SK-N-SH (cell line): ENCODE data around the gene UQCRHL. TPM values are rescaled to one million over a fixed set of nuclear protein-coding genes. Genes with fewer than 3 reads are reported as not detected.

Experiments
- CTCF ChIA-PET: fragments of 300-600, 350-600 bp; formaldehyde crosslinking; extraction: SDS; loops from one replicate; lab custom pipeline; 2021; lab: Yijun Ruan, JAX
- POLR2A ChIA-PET: fragments of 350-600 bp; sonication (Branson Sonifier 250); formaldehyde crosslinking; extraction: SDS; loops from one replicate; lab custom pipeline; 2020; ENCODE audit warnings: antibody characterized with exemption, inconsistent platforms; lab: Yijun Ruan, JAX
- DNase-seq: peaks from one replicate; pipeline ENCODE4 v3.0.0; 2012
- H2AFZ ChIP-seq: fragments of 200-600 bp; sonication (generic); 2 replicates; pipeline ENCODE4 v1.8.1; 2016; ENCODE audit warnings: antibody characterized with exemption, mild to moderate bottlenecking, low read depth
- H3F3A ChIP-seq: fragments of 200-600 bp; sonication (generic); replicated peaks from 2 replicates; pipeline ENCODE3; 2016; ENCODE audit warnings: antibody characterized with exemption, mild to moderate bottlenecking; ENCODE audit not compliant: insufficient read depth
- H3K27ac ChIP-seq, 2 experiments: fragments of 200-500 bp in 1 of 2; fragments of 200-600 bp in 1 of 2; sonication (Bioruptor generic) in 1 of 2; sonication (generic), shearing (Covaris generic) in 1 of 2; 2 replicates each; pipeline versions ENCODE4 v1.5.1 to v1.6.1; 2014 to 2016; ENCODE audit warnings: low read depth in 2 of 2, inconsistent platforms in 1 of 2, low read length in 1 of 2, mild to moderate bottlenecking in 1 of 2, mixed read lengths in 1 of 2
- H3K27me3 ChIP-seq: fragments of 200-600 bp; sonication (generic), shearing (Covaris generic); 2 replicates; pipeline ENCODE4 v1.6.1; 2016; ENCODE audit warnings: mixed run types; ENCODE audit not compliant: insufficient read depth
- H3K36me3 ChIP-seq, 2 experiments: fragments of 200-500 bp in 1 of 2; fragments of 200-600 bp in 1 of 2; sonication (Bioruptor generic) in 1 of 2; sonication (generic) in 1 of 2; replicated peaks in 1 of 2; 2 replicates each; pipeline versions ENCODE3 to v1.5.1; 2014 to 2016; ENCODE audit warnings: low read length in 1 of 2, mild to moderate bottlenecking in 1 of 2; ENCODE audit not compliant: insufficient read depth in 2 of 2, control insufficient read depth in 1 of 2
- H3K4me1 ChIP-seq, 2 experiments: fragments of 200-500 bp in 1 of 2; fragments of 200-600 bp in 1 of 2; sonication (Bioruptor generic) in 1 of 2; sonication (generic), shearing (Covaris generic) in 1 of 2; 2 replicates each; pipeline versions ENCODE4 v1.5.1 to v1.6.1; 2014 to 2016; ENCODE audit warnings: low read depth in 1 of 2, low read length in 1 of 2, mixed run types in 1 of 2; ENCODE audit not compliant: insufficient read depth in 2 of 2, control insufficient read depth in 1 of 2
- H3K4me2 ChIP-seq: fragments of 200-600 bp; sonication (generic), shearing (Covaris generic); 2 replicates; pipeline ENCODE4 v1.6.1; 2017; ENCODE audit warnings: mixed run types
- H3K4me3 ChIP-seq, 2 experiments: fragments of 200-500 bp in 1 of 2; fragments of 200-600 bp in 1 of 2; sonication (Bioruptor generic) in 1 of 2; sonication (generic), shearing (Covaris generic) in 1 of 2; 2 replicates each; pipeline versions ENCODE4 v1.5.1 to v1.8.1; 2014 to 2016; ENCODE audit warnings: low read depth in 2 of 2, inconsistent platforms in 1 of 2, low read length in 1 of 2, mild to moderate bottlenecking in 1 of 2, mixed read lengths in 1 of 2, moderate library complexity in 1 of 2
- H3K79me2 ChIP-seq: fragments of 200-600 bp; sonication (generic); 2 replicates; pipeline ENCODE4 v1.8.1; 2017; ENCODE audit warnings: mild to moderate bottlenecking; ENCODE audit not compliant: insufficient read depth
- H3K9ac ChIP-seq: fragments of 200-600 bp; sonication (generic); 2 replicates; pipeline ENCODE4 v1.6.1; 2017; ENCODE audit warnings: mixed run types
- H3K9me2 ChIP-seq: fragments of 200-600 bp; sonication (generic); 2 replicates; pipeline ENCODE4 v1.6.1; 2017; ENCODE audit warnings: mixed run types
- H3K9me3 ChIP-seq: fragments of 200-600 bp; sonication (generic); 2 replicates; pipeline ENCODE4 v1.6.1; 2017; ENCODE audit warnings: mixed run types, mild to moderate bottlenecking, moderate library complexity
- H4K20me1 ChIP-seq: fragments of 200-600 bp; sonication (generic); 2 replicates; pipeline ENCODE4 v1.6.1; 2017; ENCODE audit warnings: mild to moderate bottlenecking, mixed run types; ENCODE audit not compliant: insufficient read depth
- CTCF ChIP-seq: fragments of 200-600 bp; sonication (generic); IDR thresholded peaks from 2 replicates; pipeline ENCODE4 v1.6.1; 2017; ENCODE audit warnings: antibody characterized with exemption, mild to moderate bottlenecking, moderate library complexity
- EZH2phosphoT487 ChIP-seq: fragments of 200-600 bp; sonication (generic); IDR thresholded peaks from 2 replicates; pipeline ENCODE4 v1.6.1; 2017; ENCODE audit warnings: low read depth, mixed run types, mild to moderate bottlenecking, antibody characterized with exemption, moderate library complexity, borderline replicate concordance
- FOXJ3 ChIP-seq: sonication (generic); formaldehyde crosslinking; IDR thresholded peaks from 2 replicates; pipeline ENCODE4 v1.5.1; 2020; ENCODE audit warnings: mild to moderate bottlenecking, missing genetic modification reagents
- IRF3 ChIP-seq: fragments of 150-350 bp; IDR thresholded peaks from 2 replicates; pipeline ENCODE4 v1.6.1; 2016; ENCODE audit warnings: mild to moderate bottlenecking, low read depth, low read length
- JUND ChIP-seq: IDR thresholded peaks from 2 replicates; pipeline ENCODE4 v1.4.0; 2012
- NRF1 ChIP-seq: IDR thresholded peaks from 2 replicates; pipeline ENCODE4 v1.6.1; 2012; ENCODE audit warnings: low read depth, mild to moderate bottlenecking, low read length
- RAD21 ChIP-seq: IDR thresholded peaks from 2 replicates; pipeline ENCODE4 v1.6.1; 2012; ENCODE audit warnings: mild to moderate bottlenecking, low read length
- SMC3 ChIP-seq: IDR thresholded peaks from 2 replicates; pipeline ENCODE4 v1.6.1; 2012; ENCODE audit warnings: low read depth, low read length, improper control_type of control experiment
- TAF1 ChIP-seq: IDR thresholded peaks from 2 replicates; pipeline ENCODE4 v1.6.1; 2012; ENCODE audit warnings: low read depth, mild to moderate bottlenecking, low read length, moderate library complexity, borderline replicate concordance
- WGBS: methylation state at CpG from one replicate; pipeline ENCODE4 v1.1.6; 2017; ENCODE audit warnings: low lambda C conversion rate; 5-methylcytosine and 5-hydroxymethylcytosine counted together
- polyA plus RNA-seq, 3 experiments: library from polyadenylated mRNA; depleted of rRNA; stranded (reverse); fragments of >200 nt; gene quantifications; 2 replicates each; pipeline ENCODE4 v1.2.3, GENCODE V29; 2012
- TF ChIP-seq, protein P1 (sequence below): IDR thresholded peaks from 2 replicates; pipeline ENCODE4 v1.4.0; 2012; ENCODE audit warnings: low read depth
- TF ChIP-seq, protein P2 (sequence below): fragments of 150-350 bp; IDR thresholded peaks from 2 replicates; pipeline ENCODE4 v1.6.1; 2017; ENCODE audit warnings: antibody characterized with exemption, low read length, low read depth, borderline replicate concordance

The UQCRHL gene
- polyA plus RNA-seq, 1 of the 3 experiments (the other 2 are of a cell fraction): 2.8 TPM

DNA sequence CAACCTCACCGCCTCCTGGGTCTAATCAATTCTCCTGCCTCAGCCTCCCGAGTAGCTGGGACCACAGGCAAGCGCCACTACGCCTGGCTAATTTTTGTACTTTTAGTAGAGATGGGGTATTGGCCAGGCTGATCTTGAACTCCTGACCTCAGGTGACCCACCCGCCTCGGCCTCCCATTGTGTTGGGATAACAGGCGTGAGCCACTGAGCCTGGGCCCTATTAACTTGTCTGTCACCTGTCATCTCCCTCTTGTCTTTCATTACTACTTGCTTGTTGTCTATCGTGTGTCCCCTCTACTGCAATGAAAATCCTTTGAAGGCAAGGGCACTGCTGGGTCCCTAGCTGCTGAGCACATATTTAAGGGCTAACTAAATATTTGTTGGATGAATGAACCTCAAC is 3.4 kb downstream of the UQCRHL start:
- no peak for DNase-seq
- 95% methylated on average over 8 of the region's 8 CpGs for WGBS
- Histone ChIP-seq H2AFZ (no peak overlapping the region), H3K4me2 (no peak overlapping the region), H3K9me2 (no peaks in the 10 kb centered on the region), H3K36me3 (no peaks in the 10 kb centered on the region), H3K27ac (no peak overlapping the region), H3K4me3 (no peak overlapping the region), H3K79me2 (no peaks in the 10 kb centered on the region), H3K9ac (no peak overlapping the region), H3K27me3 (no peaks in the 10 kb centered on the region), H4K20me1 (no peaks in the 10 kb centered on the region), H3K4me1 (peaks cover 19 to 25% of the 10 kb centered on the region in 2 experiments; a peak in 3 of 4 replicates), H3F3A (peaks cover 39% of the 10 kb centered on the region), H3K9me3 (no peaks in the 10 kb centered on the region)
- TF ChIP-seq FOXJ3 (CRISPR knock-in tag) (no peak), NRF1 (no peak), SMC3 (no peak), JUND (no peak), EZH2phosphoT487 (no peak), TAF1 (no peak), IRF3 (no peak), RAD21 (no peak)
- TF ChIP-seq, protein P1, sequence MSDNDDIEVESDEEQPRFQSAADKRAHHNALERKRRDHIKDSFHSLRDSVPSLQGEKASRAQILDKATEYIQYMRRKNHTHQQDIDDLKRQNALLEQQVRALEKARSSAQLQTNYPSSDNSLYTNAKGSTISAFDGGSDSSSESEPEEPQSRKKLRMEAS: no peak
- ChIA-PET POLR2A (no interaction called here), CTCF (interaction anchor here (0.6 to 7.3 kb wide), 14 partner anchors 8 to 265 kb away, joined by 3 to 58 read pairs (median 3); no protein-coding TSS in a partner anchor)

GRCh38 chr1:15803380-15803779 is 4.1 kb downstream of the UQCRHL start:
- CTCF ChIA-PET: interaction anchor here (0.6 to 7.3 kb wide), 15 partner anchors 8 to 266 kb away, joined by 3 to 58 read pairs (median 3); no protein-coding TSS in a partner anchor
- POLR2A ChIA-PET: no interaction called here
- Histone ChIP-seq H3K9me3 (no peaks in the 10 kb centered on the region), H3K36me3 (no peaks in the 10 kb centered on the region), H3K4me2 (no peak overlapping the region), H3K79me2 (no peaks in the 10 kb centered on the region), H4K20me1 (no peaks in the 10 kb centered on the region), H2AFZ (no peak overlapping the region), H3K27me3 (no peaks in the 10 kb centered on the region), H3K27ac (no peak overlapping the region), H3F3A (peaks cover 39% of the 10 kb centered on the region), H3K9me2 (no peaks in the 10 kb centered on the region), H3K9ac (no peak overlapping the region), H3K4me3 (no peak overlapping the region), H3K4me1 (peaks cover 19 to 29% of the 10 kb centered on the region in 2 experiments; a peak in 3 of 4 replicates)
- DNase-seq: peak; percentile 45
- TF ChIP-seq SMC3 (peak; percentile 38), CTCF (peak; percentile 58), RAD21 (peak; percentile 65), IRF3 (no peak)
- TF ChIP-seq, protein P2, sequence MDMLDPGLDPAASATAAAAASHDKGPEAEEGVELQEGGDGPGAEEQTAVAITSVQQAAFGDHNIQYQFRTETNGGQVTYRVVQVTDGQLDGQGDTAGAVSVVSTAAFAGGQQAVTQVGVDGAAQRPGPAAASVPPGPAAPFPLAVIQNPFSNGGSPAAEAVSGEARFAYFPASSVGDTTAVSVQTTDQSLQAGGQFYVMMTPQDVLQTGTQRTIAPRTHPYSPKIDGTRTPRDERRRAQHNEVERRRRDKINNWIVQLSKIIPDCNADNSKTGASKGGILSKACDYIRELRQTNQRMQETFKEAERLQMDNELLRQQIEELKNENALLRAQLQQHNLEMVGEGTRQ: no peak
- WGBS: 78% methylated on average over 4 of the region's 4 CpGs
